GM10847 (cell line): ENCODE data around the gene C11orf68.
A peak's percentile ranks its signal among the peaks of the same experiment; 100 is the strongest.

Experiments
- POLR2A ChIP-seq: IDR thresholded peaks from 2 replicates; pipeline ENCODE4 v1.6.1; 2011; ENCODE audit not compliant: insufficient read length; ENCODE audit errors: extremely low read depth

Gene C11orf68

GRCh38 chr11:65945941-65946558 lies 27.2 kb upstream of the C11orf68 start:
- no peak for TF ChIP-seq POLR2A

GRCh38 chr11:65945430-65945911 lies 26.6 kb upstream of the C11orf68 start, which contains the start of gene TSGA10IP:
Gene TSGA10IP (plus strand): TSS chr11:65945480. CDS start chr11:65945676, 196 bp downstream.
- no peak for TF ChIP-seq POLR2A

- no peak for TF ChIP-seq POLR2A
Observed at GRCh38 chr11:65944767-65945166, 25.9 kb upstream of the C11orf68 start.

- no peak for TF ChIP-seq POLR2A
Observed at GRCh38 chr11:65944191-65944590, 25.3 kb upstream of the C11orf68 start.

- TF ChIP-seq POLR2A = no peak
Observed at GRCh38 chr11:65942531-65942930, 23.7 kb upstream of the C11orf68 start.

GRCh38 chr11:65941720-65942310 lies 23.0 kb upstream of the C11orf68 start:
- no peak for TF ChIP-seq POLR2A

GRCh38 chr11:65937766-65938165 lies 18.9 kb upstream of the C11orf68 start:
- no peak for TF ChIP-seq POLR2A

GRCh38 chr11:65934014-65934413 lies 15.2 kb upstream of the C11orf68 start:
- TF ChIP-seq POLR2A = no peak

- TF ChIP-seq POLR2A = no peak
Observed at GRCh38 chr11:65932558-65932919, 13.7 kb upstream of the C11orf68 start.

GRCh38 chr11:65931773-65932557 lies 13.1 kb upstream of the C11orf68 start:
- no peak for TF ChIP-seq POLR2A

GRCh38 chr11:65928667-65929066 lies 9.8 kb upstream of the C11orf68 start:
- TF ChIP-seq POLR2A = no peak

- peak; percentile 42 for TF ChIP-seq POLR2A
Observed at GRCh38 chr11:65927904-65928397, 9.1 kb upstream of the C11orf68 start.

GRCh38 chr11:65925397-65925796 lies 6.5 kb upstream of the C11orf68 start:
- TF ChIP-seq POLR2A = no peak

- no peak for TF ChIP-seq POLR2A
Observed at GRCh38 chr11:65922565-65922964, 3.7 kb upstream of the C11orf68 start.

GRCh38 chr11:65921876-65922275 lies 3.0 kb upstream of the C11orf68 start:
- TF ChIP-seq POLR2A = no peak

- no peak for TF ChIP-seq POLR2A
Observed at GRCh38 chr11:65921033-65921555, 2.2 kb upstream of the C11orf68 start.
